Measurements from ENCODE around the gene SDE2.
"Not testable (repeated sequence)": the region's sequence is repeated elsewhere in the genome, so short reads cannot be mapped to it uniquely, and the experiment has no call there.

Gene SDE2

DNA sequence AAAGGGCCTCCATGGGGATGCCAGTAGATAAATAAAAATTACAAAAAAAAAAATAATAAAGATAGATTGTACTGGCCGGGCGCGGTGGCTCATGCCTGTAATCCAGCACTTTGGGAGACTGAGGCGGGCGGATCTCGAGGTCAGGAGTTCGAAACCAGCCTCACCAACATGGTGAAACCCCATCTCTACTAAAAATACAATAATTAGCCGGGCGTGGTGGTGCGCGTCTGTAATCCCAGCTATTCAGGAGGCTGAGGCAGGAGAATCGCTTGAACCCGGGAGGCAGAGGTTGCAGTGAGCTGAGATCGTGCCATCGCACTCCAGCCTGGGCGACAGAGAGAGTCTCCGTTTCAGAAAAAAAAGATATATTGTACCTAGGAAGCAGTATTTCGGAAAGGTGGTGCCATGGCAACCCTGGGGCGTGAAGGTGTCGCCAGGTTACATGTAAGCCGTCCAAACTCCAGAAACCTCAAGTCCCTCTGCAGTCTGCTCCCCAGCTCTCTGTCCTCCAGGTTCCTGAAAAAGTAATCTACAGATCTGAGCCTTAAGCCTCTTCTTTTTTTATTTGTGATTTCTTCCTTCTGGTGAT, 1.4 kb upstream of the SDE2 start:
- H3K4me2 ChIP-seq (ENCODE audit: low read length, poor library complexity, severe bottlenecking); H3K18ac ChIP-seq (ENCODE audit: low read depth in 1 of 2, low read length in 2 of 2); H4K8ac ChIP-seq (ENCODE audit: low read length); H4K91ac ChIP-seq (ENCODE audit: low read length); H3K9ac ChIP-seq (ENCODE audit: low read length); H2BK5ac ChIP-seq (ENCODE audit: low read depth, low read length, poor library complexity, severe bottlenecking); H2BK15ac ChIP-seq (ENCODE audit: low read depth, poor library complexity, severe bottlenecking); H3K36me3 ChIP-seq (ENCODE audit: control insufficient read depth in 1 of 2, insufficient read depth in 2 of 2, low read depth in 1 of 2, low read length in 2 of 2); H2BK12ac ChIP-seq (ENCODE audit: low read length in 2 of 2); H3K4me3 ChIP-seq (ENCODE audit: insufficient read depth in 1 of 2, low read depth in 1 of 2, low read length in 2 of 2); H2AFZ ChIP-seq (ENCODE audit: low read depth, low read length); H2BK120ac ChIP-seq (ENCODE audit: low read depth, low read length); H3K23ac ChIP-seq (ENCODE audit: low read length in 2 of 2); H3K4me1 ChIP-seq (ENCODE audit: control insufficient read depth, insufficient read depth, low read depth, low read length); H3K14ac ChIP-seq (ENCODE audit: low read length in 2 of 2); H3K27me3 ChIP-seq (ENCODE audit: control insufficient read depth in 1 of 2, insufficient read depth in 1 of 2, low read length in 2 of 2); DNase-seq; H3K79me1 ChIP-seq (replicated peaks; ENCODE audit: low read length, poor library complexity, severe bottlenecking); H3K27ac ChIP-seq (ENCODE audit: low read length, poor library complexity, severe bottlenecking); H2AK5ac ChIP-seq (ENCODE audit: low read length, severe bottlenecking); H3K9me3 ChIP-seq (ENCODE audit: control insufficient read depth, low read length): not testable (repeated sequence)
- WGBS, result 95% methylated on average over 21 of the region's 21 CpGs
- H3K4ac ChIP-seq (ENCODE audit: low read depth in 1 of 2, low read length in 2 of 2), result peak overlapping the region in 1 of 2 experiments; percentile 67

DNA sequence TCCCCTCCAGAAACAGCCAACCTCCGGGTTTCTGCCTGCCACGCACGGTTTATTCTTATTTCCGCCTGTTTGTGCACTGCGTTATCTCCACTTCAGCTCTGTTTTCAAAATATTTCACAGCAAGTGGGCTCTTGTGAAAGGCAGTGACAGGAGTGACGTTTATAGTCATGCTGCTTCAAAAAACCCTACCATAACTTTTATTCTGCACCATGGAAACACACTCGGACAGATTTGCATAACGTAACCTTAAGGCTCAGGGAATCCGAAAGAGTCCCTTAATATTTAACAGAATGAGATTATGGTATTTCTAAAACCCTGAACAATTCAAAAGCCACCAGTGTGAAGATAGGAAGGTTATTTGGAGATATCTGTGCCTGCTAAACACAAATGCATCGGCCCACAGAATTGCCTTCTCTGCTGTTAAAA, 782 bp upstream of the SDE2 start:
- H3K27me3 ChIP-seq (ENCODE audit: control insufficient read depth in 1 of 2, insufficient read depth in 1 of 2, low read length in 2 of 2), result no peaks in the 10 kb centered on the region
- no peak overlapping the region for H2BK15ac ChIP-seq (ENCODE audit: low read depth, poor library complexity, severe bottlenecking)
- H3K4me1 ChIP-seq (ENCODE audit: control insufficient read depth, insufficient read depth, low read depth, low read length), result peaks cover 9% of the 10 kb centered on the region
- DNase-seq, result peak; percentile 79
- peak overlapping the region in 1 of 2 experiments; percentile 2 for H2BK12ac ChIP-seq (ENCODE audit: low read length in 2 of 2)
- peak overlapping the region; percentile 54 to 73 for H3K18ac ChIP-seq (ENCODE audit: low read depth in 1 of 2, low read length in 2 of 2)
- peak overlapping the region; percentile 95 for H3K9ac ChIP-seq (ENCODE audit: low read length)
- H3K23ac ChIP-seq (ENCODE audit: low read length in 2 of 2), result no peak overlapping the region
- no peak overlapping the region for H2BK5ac ChIP-seq (ENCODE audit: low read depth, low read length, poor library complexity, severe bottlenecking)
- peaks cover 0 to 15% of the 10 kb centered on the region in 2 experiments for H3K36me3 ChIP-seq (ENCODE audit: control insufficient read depth in 1 of 2, insufficient read depth in 2 of 2, low read depth in 1 of 2, low read length in 2 of 2)
- no peaks in the 10 kb centered on the region for H3K79me1 ChIP-seq (replicated peaks; ENCODE audit: low read length, poor library complexity, severe bottlenecking)
- peak overlapping the region; percentile 79 for H3K27ac ChIP-seq (ENCODE audit: low read length, poor library complexity, severe bottlenecking)
- 39% methylated on average over 9 of the region's 10 CpGs for WGBS
- H4K8ac ChIP-seq (ENCODE audit: low read length), result peak overlapping the region; percentile 74
- H3K4me2 ChIP-seq (ENCODE audit: low read length, poor library complexity, severe bottlenecking), result peak overlapping the region; percentile 81
- H3K9me3 ChIP-seq (ENCODE audit: control insufficient read depth, low read length), result no peaks in the 10 kb centered on the region
- no peak overlapping the region for H2AFZ ChIP-seq (ENCODE audit: low read depth, low read length)
- no peak overlapping the region for H3K14ac ChIP-seq (ENCODE audit: low read length in 2 of 2)
- H2AK5ac ChIP-seq (ENCODE audit: low read length, severe bottlenecking), result no peak overlapping the region
- H3K4ac ChIP-seq (ENCODE audit: low read depth in 1 of 2, low read length in 2 of 2), result peak overlapping the region; percentile 82 to 95
- H2BK120ac ChIP-seq (ENCODE audit: low read depth, low read length), result peak overlapping the region; percentile 50
- peak overlapping the region; percentile 26 to 77 for H3K4me3 ChIP-seq (ENCODE audit: insufficient read depth in 1 of 2, low read depth in 1 of 2, low read length in 2 of 2)
- peak overlapping the region; percentile 63 for H4K91ac ChIP-seq (ENCODE audit: low read length)

DNA sequence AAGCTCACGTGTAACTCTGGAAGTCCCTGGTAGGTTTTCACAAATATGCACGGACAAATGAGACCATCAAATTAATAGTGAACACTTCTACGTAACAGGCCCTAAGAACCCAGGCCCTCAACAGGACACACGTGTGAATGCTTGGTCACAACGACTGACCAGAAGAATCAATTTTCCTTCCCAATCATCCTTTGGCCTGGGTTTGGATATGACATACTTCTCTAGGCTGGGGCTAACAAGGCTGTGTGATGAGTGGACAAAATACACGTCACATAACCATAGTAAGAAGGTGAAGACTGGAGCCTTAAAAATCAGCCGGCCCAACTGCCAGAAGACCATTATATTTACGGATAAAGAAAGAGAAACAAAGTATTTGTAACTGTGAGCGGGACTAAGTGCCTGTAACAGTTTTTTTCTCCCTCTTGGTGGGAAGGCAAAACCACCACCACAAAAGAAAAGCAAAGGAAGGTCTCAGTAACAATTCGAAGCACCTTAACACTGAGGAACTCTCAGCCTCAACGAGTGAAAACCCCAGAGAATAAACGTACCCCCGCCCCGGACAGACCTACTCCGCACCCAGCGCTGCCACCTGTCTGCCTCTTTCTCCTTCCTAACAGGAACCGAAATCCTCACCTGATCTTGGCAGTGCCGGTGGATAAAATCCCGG, 450 bp downstream of the SDE2 start:
- peak overlapping the region; percentile 95 for H2AFZ ChIP-seq (ENCODE audit: low read depth, low read length)
- no peak overlapping the region for H2BK120ac ChIP-seq (ENCODE audit: low read depth, low read length)
- H3K36me3 ChIP-seq (ENCODE audit: control insufficient read depth in 1 of 2, insufficient read depth in 2 of 2, low read depth in 1 of 2, low read length in 2 of 2), result peaks cover 6 to 27% of the 10 kb centered on the region in 2 experiments
- no peaks in the 10 kb centered on the region for H3K9me3 ChIP-seq (ENCODE audit: control insufficient read depth, low read length)
- peaks cover 6% of the 10 kb centered on the region for H3K79me1 ChIP-seq (replicated peaks; ENCODE audit: low read length, poor library complexity, severe bottlenecking)
- H3K14ac ChIP-seq (ENCODE audit: low read length in 2 of 2), result peak overlapping the region in 1 of 2 experiments; percentile 87
- H3K27ac ChIP-seq (ENCODE audit: low read length, poor library complexity, severe bottlenecking), result peak overlapping the region; percentile 61
- H2BK15ac ChIP-seq (ENCODE audit: low read depth, poor library complexity, severe bottlenecking), result no peak overlapping the region
- peak; percentile 57 for DNase-seq
- peaks cover 9% of the 10 kb centered on the region for H3K4me1 ChIP-seq (ENCODE audit: control insufficient read depth, insufficient read depth, low read depth, low read length)
- peak overlapping the region; percentile 100 for H3K9ac ChIP-seq (ENCODE audit: low read length)
- peak overlapping the region; percentile 98 for H4K8ac ChIP-seq (ENCODE audit: low read length)
- H2AK5ac ChIP-seq (ENCODE audit: low read length, severe bottlenecking), result no peak overlapping the region
- peak overlapping the region; percentile 97 for H3K4me2 ChIP-seq (ENCODE audit: low read length, poor library complexity, severe bottlenecking)
- peak overlapping the region; percentile 91 to 99 for H3K4me3 ChIP-seq (ENCODE audit: insufficient read depth in 1 of 2, low read depth in 1 of 2, low read length in 2 of 2)
- H3K27me3 ChIP-seq (ENCODE audit: control insufficient read depth in 1 of 2, insufficient read depth in 1 of 2, low read length in 2 of 2), result no peaks in the 10 kb centered on the region
- H2BK12ac ChIP-seq (ENCODE audit: low read length in 2 of 2), result no peak overlapping the region
- 13% methylated on average over 15 of the region's 19 CpGs for WGBS
- peak overlapping the region in 1 of 2 experiments; percentile 75 for H3K23ac ChIP-seq (ENCODE audit: low read length in 2 of 2)
- peak overlapping the region; percentile 64 to 81 for H3K4ac ChIP-seq (ENCODE audit: low read depth in 1 of 2, low read length in 2 of 2)
- H3K18ac ChIP-seq (ENCODE audit: low read depth in 1 of 2, low read length in 2 of 2), result peak overlapping the region; percentile 46 to 95
- H2BK5ac ChIP-seq (ENCODE audit: low read depth, low read length, poor library complexity, severe bottlenecking), result peak overlapping the region; percentile 46
- peak overlapping the region; percentile 96 for H4K91ac ChIP-seq (ENCODE audit: low read length)

DNA sequence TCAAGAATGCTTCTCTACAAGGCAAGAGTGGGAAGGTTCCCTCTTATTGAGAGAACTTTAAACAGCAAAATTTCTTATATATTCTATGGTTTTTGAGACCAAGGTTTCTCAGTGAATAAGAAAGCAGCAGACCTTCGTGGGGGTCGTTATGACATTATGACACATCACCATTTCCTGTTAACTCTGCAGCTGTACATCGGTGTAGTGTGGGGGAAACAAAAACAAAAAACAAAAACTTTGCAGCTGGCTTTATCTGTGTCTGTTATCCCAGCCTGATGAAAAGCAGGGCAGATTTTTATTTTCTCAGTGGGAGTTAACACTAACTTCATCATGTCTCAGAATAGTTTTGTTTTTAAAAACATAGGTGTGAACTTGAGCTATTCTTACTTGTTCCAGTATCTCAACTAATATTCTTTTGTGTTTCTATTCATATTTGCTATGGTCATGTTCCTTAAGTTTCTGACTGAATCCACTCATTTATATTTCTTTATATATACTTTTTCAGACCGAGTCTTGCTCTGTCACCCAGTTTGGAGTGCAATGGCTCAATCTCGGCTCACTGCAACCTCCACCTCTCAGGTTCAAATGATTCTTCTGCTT, 2.1 kb downstream of the SDE2 start:
- Histone ChIP-seq H3K18ac (ENCODE audit: low read depth in 1 of 2, low read length in 2 of 2) (no peak overlapping the region), H3K4ac (ENCODE audit: low read depth in 1 of 2, low read length in 2 of 2) (no peak overlapping the region), H3K4me2 (ENCODE audit: low read length, poor library complexity, severe bottlenecking) (peak overlapping the region; percentile 43), H2BK12ac (ENCODE audit: low read length in 2 of 2) (no peak overlapping the region), H4K8ac (ENCODE audit: low read length) (no peak overlapping the region), H2BK15ac (ENCODE audit: low read depth, poor library complexity, severe bottlenecking) (no peak overlapping the region), H3K9ac (ENCODE audit: low read length) (peak overlapping the region; percentile 100), H3K27ac (ENCODE audit: low read length, poor library complexity, severe bottlenecking) (no peak overlapping the region), H3K27me3 (ENCODE audit: control insufficient read depth in 1 of 2, insufficient read depth in 1 of 2, low read length in 2 of 2) (no peaks in the 10 kb centered on the region), H3K4me3 (ENCODE audit: insufficient read depth in 1 of 2, low read depth in 1 of 2, low read length in 2 of 2) (peak overlapping the region in 1 of 2 experiments; percentile 26), H3K36me3 (ENCODE audit: control insufficient read depth in 1 of 2, insufficient read depth in 2 of 2, low read depth in 1 of 2, low read length in 2 of 2) (peaks cover 13 to 41% of the 10 kb centered on the region in 2 experiments), H3K23ac (ENCODE audit: low read length in 2 of 2) (no peak overlapping the region), H3K14ac (ENCODE audit: low read length in 2 of 2) (no peak overlapping the region), H2BK5ac (ENCODE audit: low read depth, low read length, poor library complexity, severe bottlenecking) (no peak overlapping the region), H3K79me1 (replicated peaks; ENCODE audit: low read length, poor library complexity, severe bottlenecking) (peaks cover 11% of the 10 kb centered on the region), H4K91ac (ENCODE audit: low read length) (no peak overlapping the region), H2AFZ (ENCODE audit: low read depth, low read length) (no peak overlapping the region), H2AK5ac (ENCODE audit: low read length, severe bottlenecking) (no peak overlapping the region), H3K4me1 (ENCODE audit: control insufficient read depth, insufficient read depth, low read depth, low read length) (peaks cover 8% of the 10 kb centered on the region), H2BK120ac (ENCODE audit: low read depth, low read length) (no peak overlapping the region), H3K9me3 (ENCODE audit: control insufficient read depth, low read length) (no peaks in the 10 kb centered on the region)
- DNase-seq, result peak; percentile 53
- 97% methylated on average over 2 of the region's 5 CpGs for WGBS
